Spleen (tissue), 11 donors: ENCODE results near the gene CMTM6. TPM values are rescaled to one million over a fixed set of nuclear protein-coding genes. Genes with fewer than 3 reads are reported as not detected.

Experiments
- DNase-seq: peaks from one replicate; pipeline ENCODE4 v3.0.0-alpha.2; 2020
- H3K27ac ChIP-seq, 8 donors: fragments of 200-600 bp; sonication (generic) in 7 of 8; 1 replicate in 4 of 8; 2 replicates in 4 of 8; pipeline versions ENCODE4 v1.5.0 to v1.8.0; 2016 to 2021; ENCODE audit warnings: inconsistent platforms in 4 of 8, mild to moderate bottlenecking in 4 of 8, moderate library complexity in 1 of 8
- H3K27me3 ChIP-seq, 7 donors: fragments of 200-600 bp; sonication (generic) in 6 of 7; replicated peaks in 1 of 7; 1 replicate in 4 of 7; 2 replicates in 3 of 7; pipeline versions ENCODE4 v1.5.0 to v1.8.0; 2016 to 2021; ENCODE audit warnings: inconsistent platforms in 3 of 7, mild to moderate bottlenecking in 1 of 7
- H3K36me3 ChIP-seq, 6 donors: fragments of 200-600 bp; sonication (generic) in 5 of 6; 1 replicate in 4 of 6; 2 replicates in 2 of 6; pipeline versions ENCODE4 v1.5.0 to v1.8.0; 2016 to 2021; ENCODE audit warnings: inconsistent platforms in 2 of 6
- H3K4me1 ChIP-seq, 6 donors: fragments of 200-600 bp; sonication (generic) in 5 of 6; 1 replicate in 3 of 6; 2 replicates in 3 of 6; pipeline versions ENCODE4 v1.5.0 to v1.8.0; 2016 to 2021; ENCODE audit warnings: inconsistent platforms in 3 of 6
- H3K4me3 ChIP-seq, 8 donors: fragments of 200-600 bp; sonication (generic) in 7 of 8; 1 replicate in 4 of 8; 2 replicates in 4 of 8; pipeline versions ENCODE4 v1.5.0 to v1.8.0; 2016 to 2021; ENCODE audit warnings: inconsistent platforms in 4 of 8, mild to moderate bottlenecking in 4 of 8, moderate library complexity in 2 of 8
- H3K9me3 ChIP-seq, 8 donors: fragments of 200-600 bp; sonication (generic) in 7 of 8; 1 replicate in 4 of 8; 2 replicates in 4 of 8; pipeline versions ENCODE4 v1.5.0 to v1.8.0; 2016 to 2021; ENCODE audit warnings: inconsistent platforms in 4 of 8
- CTCF ChIP-seq, 11 experiments: fragments of 200-600 bp in 7 of 11; fragments of 450-650 bp in 4 of 11; sonication (generic) in 4 of 11; IDR thresholded peaks in 8 of 11; conservative IDR thresholded peaks in 3 of 11; 1 replicate in 7 of 11; 2 replicates in 4 of 11; pipeline versions ENCODE4 v1.4.0 to v1.8.0; 2016 to 2021; ENCODE audit warnings: antibody characterized with exemption in 11 of 11, inconsistent platforms in 4 of 11, mild to moderate bottlenecking in 1 of 11
- POLR2A ChIP-seq, 3 donors: fragments of 450-650 bp; IDR thresholded peaks; one replicate each; pipeline ENCODE4 v1.5.1; 2017; ENCODE audit warnings: antibody characterized with exemption in 3 of 3, mild to moderate bottlenecking in 1 of 3
- POLR2AphosphoS5 ChIP-seq, 3 donors: sonication (generic); formaldehyde crosslinking; IDR thresholded peaks; one replicate each; pipeline ENCODE4 v1.5.1; 2017; ENCODE audit warnings: antibody characterized with exemption in 3 of 3
- WGBS, 5 donors: extraction: QIAGEN DNeasy Blood & Tissue Kit in 3 of 5; methylation state at CpG; one replicate each; pipeline versions ENCODE4 v1.1.5 to v1.1.7; 2013 to 2018; 5-methylcytosine and 5-hydroxymethylcytosine counted together
- intact Hi-C: fragments of 100-400 bp; cut with DNase I; formaldehyde crosslinking; loops from one replicate; pipeline ENCODE4 v1.15.0; 2023; ENCODE audit warnings: low total_unique reads
- microRNA-seq, 3 donors: library from miRNA; unstranded; fragments of <30 nt; microRNA quantifications; one replicate each; pipeline versions ENCODE4 to v1.1.0, GENCODE V29; 2019 to 2020
- polyA plus RNA-seq, 3 donors: library from polyadenylated mRNA; stranded (reverse); fragments of 200-250 nt; gene quantifications; one replicate each; pipeline ENCODE4 v1.2.1, GENCODE V29; 2013
- small RNA-seq, 4 donors: library from RNA; depleted of rRNA; stranded (forward); fragments of <200 nt; gene quantifications; one replicate each; pipeline ENCODE3, GENCODE V24; 2016
- total RNA-seq, 7 donors: library from RNA; depleted of rRNA in 3 of 7; stranded (reverse); fragments of >200 nt in 3 of 7; fragmentation: NEBNext Ultra II Directional in 4 of 7; extraction: Animal tissue kit (Norgen Biotek cat#: 25700) in 4 of 7; gene quantifications; one replicate each; pipeline versions ENCODE4 v1.1.0 to v1.2.1, GENCODE V29; 2016 to 2021
- donor health status: healthy with polysubstance abuse.
- donor health status: DM: no; HTN: no; CAD: no; lungs with moderate emphysema.
- donor health status: DM: no; HTN: no; CAD: no.
- donor health status: Bipolar disorder and iron deficiency.
- donor health status: healthy.
- donor health status: DM: no; HTN: no; CAD: no.
- donor health status: DM: yes; HTN: yes; CAD: no.

The CMTM6 gene
- total and polyA plus RNA-seq, 10 donors = 26.6 to 116 (median 75.4) TPM

- Histone ChIP-seq H3K36me3 (no peaks in the 10 kb centered on the region), H3K4me1 (peaks cover 21 to 100% (median 77%) of the 10 kb centered on the region in 6 donors), H3K27ac (peak overlapping the region in 3 of 8 donors; percentile 81 to 93 (median 84)), H3K4me3 (no peak overlapping the region), H3K27me3 (no peaks in the 10 kb centered on the region), H3K9me3 (no peaks in the 10 kb centered on the region)
- intact Hi-C loops = no loop called here
- no peak for DNase-seq
- TF ChIP-seq CTCF (IDR thresholded peaks at IDR 0.05 in 8 of 11, conservative IDR thresholded peaks at IDR 0.05 in 3 of 11) = no peak
- no peak for TF ChIP-seq POLR2A (IDR thresholded peaks at IDR 0.05)
- TF ChIP-seq POLR2AphosphoS5 (IDR thresholded peaks at IDR 0.05) = no peak
- 93 to 100% (median 97%) methylated on average over 4 of the region's 4 CpGs for WGBS, 5 donors
Measured at GRCh38 chr3:32434206-32434605, 68.4 kb downstream of the CMTM6 start.

GRCh38 chr3:32432711-32433530 lies 69.7 kb downstream of the CMTM6 start:
- no peaks in the 10 kb centered on the region for H3K27me3 ChIP-seq
- TF ChIP-seq POLR2A (IDR thresholded peaks at IDR 0.05) = no peak
- TF ChIP-seq POLR2AphosphoS5 (IDR thresholded peaks at IDR 0.05) = peak in 1 of 3 donors; percentile 37
- no peak for DNase-seq
- peak overlapping the region; percentile 67 to 93 (median 80) for H3K27ac ChIP-seq
- intact Hi-C loops = no loop called here
- peak overlapping the region in 1 of 8 donors; percentile 42 for H3K4me3 ChIP-seq
- no peaks in the 10 kb centered on the region for H3K9me3 ChIP-seq
- H3K36me3 ChIP-seq = no peaks in the 10 kb centered on the region
- H3K4me1 ChIP-seq = peaks cover 28 to 100% (median 77%) of the 10 kb centered on the region in 6 donors
- 58 to 68% (median 60%) methylated on average over 12 of the region's 12 CpGs for WGBS, 5 donors

GRCh38 chr3:32432045-32432710 lies 70.5 kb downstream of the CMTM6 start:
- Histone ChIP-seq H3K27ac (peak overlapping the region; percentile 67 to 93 (median 80)), H3K4me1 (peaks cover 28 to 100% (median 77%) of the 10 kb centered on the region in 6 donors), H3K4me3 (peak overlapping the region in 1 of 8 donors; percentile 42), H3K36me3 (no peaks in the 10 kb centered on the region), H3K9me3 (no peaks in the 10 kb centered on the region), H3K27me3 (no peaks in the 10 kb centered on the region)
- intact Hi-C loops = no loop called here
- TF ChIP-seq POLR2A (IDR thresholded peaks at IDR 0.05) (no peak), CTCF (IDR thresholded peaks at IDR 0.05 in 8 of 11, conservative IDR thresholded peaks at IDR 0.05 in 3 of 11) (no peak), POLR2AphosphoS5 (IDR thresholded peaks at IDR 0.05) (no peak)
- WGBS, 5 donors = 77 to 93% (median 88%) methylated on average over 6 of the region's 6 CpGs
- DNase-seq = no peak

GRCh38 chr3:32431481-32431880 lies 71.2 kb downstream of the CMTM6 start:
- no peaks in the 10 kb centered on the region for H3K27me3 ChIP-seq
- WGBS, 5 donors = 92 to 98% (median 94%) methylated on average over 3 of the region's 3 CpGs
- no peak overlapping the region for H3K4me3 ChIP-seq

More at GRCh38 chr3:32431481-32431880, 71.2 kb downstream of the CMTM6 start:
- TF ChIP-seq POLR2AphosphoS5 (IDR thresholded peaks at IDR 0.05) (no peak), POLR2A (IDR thresholded peaks at IDR 0.05) (no peak), CTCF (IDR thresholded peaks at IDR 0.05 in 8 of 11, conservative IDR thresholded peaks at IDR 0.05 in 3 of 11) (no peak)
- H3K27ac ChIP-seq = peak overlapping the region in 6 of 8 donors; percentile 11 to 93 (median 80)
- DNase-seq = no peak
- no peaks in the 10 kb centered on the region for H3K36me3 ChIP-seq
- peaks cover 28 to 100% (median 71%) of the 10 kb centered on the region in 6 donors for H3K4me1 ChIP-seq
- intact Hi-C loops = no loop called here
- H3K9me3 ChIP-seq = no peaks in the 10 kb centered on the region

Small RNAs within 50 kb of the gene (microRNA-seq; reads per million reads assigned to microRNA genes)
- gene MIR548AY = 0 to 0.35 (median 0.28) reads per million in 3 donors

Small RNAs within 50 kb of the gene (small RNA-seq; reads per million reads assigned to genes)
- gene MIR548AY = 0 to 0.21 (median 0.03) reads per million in 4 donors

Other genes starting within 250 kb of the CMTM6 start
- 10 to 100 TPM; 42.4 to 92.0 (median 48.6) TPM for gene CMTM7, start 111.0 kb downstream of the CMTM6 start, total RNA-seq
- 10 to 100 TPM; 27.6 to 38.3 (median 32.8) TPM for gene CMTM7, start 111.0 kb downstream of the CMTM6 start, polyA plus RNA-seq
- 10 to 100 TPM; 34.0 to 46.4 (median 38.0) TPM for gene DYNC1LI1, start 68.0 kb upstream of the CMTM6 start, total RNA-seq
- gene DYNC1LI1, start 68.0 kb upstream of the CMTM6 start, polyA plus RNA-seq = 10 to 100 TPM; 13.3 to 19.5 (median 16.6) TPM
- 10 to 100 TPM; 32.1 to 48.3 (median 39.0) TPM for gene CNOT10, start 182.3 kb upstream of the CMTM6 start, total RNA-seq
- 10 to 100 TPM; 19.2 to 19.8 (median 19.3) TPM for gene CNOT10, start 182.3 kb upstream of the CMTM6 start, polyA plus RNA-seq